ENCODE measurements around the gene SLC35E3. TPM values are rescaled to one million over a fixed set of nuclear protein-coding genes. Genes with fewer than 3 reads are reported as not detected.
"Not testable (repeated sequence)": the region's sequence is repeated elsewhere in the genome, so short reads cannot be mapped to it uniquely, and the experiment has no call there.

Gene SLC35E3
- total RNA-seq, 2 experiments from 2014 or later, result 2.8 to 3.1 TPM

DNA sequence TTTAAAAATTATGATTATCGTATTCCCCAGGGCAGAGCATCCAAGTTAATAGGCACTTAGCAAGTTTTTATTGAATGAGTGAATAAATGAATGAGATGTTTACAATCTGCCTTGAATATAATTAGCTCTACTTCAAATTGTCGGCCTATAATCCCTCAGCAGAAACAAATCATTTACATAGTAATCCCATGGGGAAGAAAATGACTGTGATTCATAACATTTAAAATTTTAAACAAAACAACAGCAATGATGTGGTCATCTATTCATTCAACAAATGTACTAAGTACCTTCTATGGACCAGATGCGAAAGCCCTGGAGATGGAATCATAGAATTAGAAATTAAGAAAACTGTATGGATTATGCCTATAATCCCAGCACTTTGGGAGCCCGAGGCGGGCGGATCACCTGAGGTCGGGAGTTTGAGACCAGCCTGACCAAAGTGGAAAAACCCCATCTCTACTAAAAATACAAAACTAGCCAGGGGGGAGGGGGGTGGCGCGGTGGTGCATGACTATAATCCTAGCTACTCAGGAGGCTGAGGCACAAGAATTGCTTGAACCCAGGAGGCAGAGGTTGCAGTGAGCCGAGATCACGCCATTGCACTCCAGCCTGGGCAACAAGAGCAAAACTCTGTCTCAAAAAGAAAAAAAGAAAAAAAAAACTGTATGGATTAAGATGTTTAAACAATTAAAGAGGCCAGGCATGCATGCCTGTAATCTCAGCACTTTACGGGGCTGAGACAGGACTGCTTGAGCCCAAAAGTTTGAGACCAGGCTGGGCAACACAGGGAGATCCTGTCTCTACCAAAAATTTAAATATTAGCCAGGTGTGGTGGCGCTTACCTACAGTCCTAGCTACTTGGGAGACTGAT is 44.3 kb downstream of the SLC35E3 start:
- no peaks in the 10 kb centered on the region for H3K36me3 Mint-ChIP-seq (ENCODE audit: low read depth)
- no peaks in the 10 kb centered on the region for H3K4me1 Mint-ChIP-seq (ENCODE audit: low read depth)
- H3K4me3 Mint-ChIP-seq, result no peak overlapping the region
- H3K9me3 Mint-ChIP-seq, result no peaks in the 10 kb centered on the region
- intact Hi-C loops (cut with micrococcal nuclease), result loop anchor here (5.0 kb wide), 1 partner anchor 458 kb away; the partner anchor contains the start of gene MDM1
- CTCF ChIA-PET, result no interaction called here
- no peaks in the 10 kb centered on the region for H3K27me3 Mint-ChIP-seq (ENCODE audit: low read depth)
- no peak for DNase-seq
- no peak overlapping the region for H3K27ac Mint-ChIP-seq

DNA sequence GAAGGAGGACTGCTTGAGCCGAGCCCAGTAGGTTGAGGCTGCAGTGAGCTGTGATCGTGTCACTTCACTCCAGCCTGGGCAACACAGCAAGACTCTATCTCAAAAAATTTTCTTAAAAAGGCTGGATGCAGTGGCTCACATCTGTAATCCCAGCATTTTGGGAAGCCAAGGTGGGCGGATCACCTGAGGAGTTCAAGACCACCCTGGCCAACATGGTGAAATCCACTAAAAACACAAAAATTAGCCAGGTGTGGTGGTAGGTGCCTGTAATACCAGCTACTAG is 44.9 kb downstream of the SLC35E3 start:
- intact Hi-C loops (cut with micrococcal nuclease), result loop anchor here (5.0 kb wide), 1 partner anchor 459 kb away; the partner anchor contains the start of gene MDM1
- no peaks in the 10 kb centered on the region for H3K9me3 Mint-ChIP-seq
- no peak overlapping the region for H3K27ac Mint-ChIP-seq
- H3K36me3 Mint-ChIP-seq (ENCODE audit: low read depth), result no peaks in the 10 kb centered on the region
- H3K4me1 Mint-ChIP-seq (ENCODE audit: low read depth), result no peaks in the 10 kb centered on the region
- H3K27me3 Mint-ChIP-seq (ENCODE audit: low read depth), result no peaks in the 10 kb centered on the region
- no peak for DNase-seq
- no peak overlapping the region for H3K4me3 Mint-ChIP-seq
- CTCF ChIA-PET, result no interaction called here

DNA sequence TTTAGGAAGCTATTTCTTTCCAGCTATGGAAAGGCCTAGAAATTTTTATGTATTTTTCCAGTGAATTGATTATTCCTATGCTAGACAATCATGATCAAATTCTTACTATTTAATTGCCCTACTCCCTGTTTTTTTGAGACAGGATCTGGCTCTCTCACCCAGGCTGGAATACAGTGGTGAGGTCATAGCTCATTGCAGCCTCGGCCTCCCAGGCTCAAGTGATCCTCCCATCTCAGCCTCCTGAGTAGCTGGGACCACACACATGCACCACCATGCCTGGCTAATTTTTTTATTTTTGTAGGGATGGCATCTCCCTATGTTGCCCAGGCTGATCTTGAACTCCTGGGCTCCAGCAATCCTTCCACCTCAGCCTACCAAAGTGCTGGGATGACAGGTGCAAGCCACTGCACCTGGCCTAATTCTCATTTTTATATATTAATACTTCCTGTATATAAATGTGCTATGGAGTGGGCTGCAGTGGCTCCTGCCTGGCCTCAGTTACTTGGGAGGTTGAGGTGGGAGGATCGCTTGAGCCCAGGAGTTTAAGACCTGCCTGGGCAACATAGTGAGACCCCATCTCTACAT is 46.0 kb downstream of the SLC35E3 start:
- H3K36me3 Mint-ChIP-seq (ENCODE audit: low read depth), result no peaks in the 10 kb centered on the region
- H3K4me1 Mint-ChIP-seq (ENCODE audit: low read depth), result no peaks in the 10 kb centered on the region
- H3K9me3 Mint-ChIP-seq, result no peaks in the 10 kb centered on the region
- CTCF ChIA-PET, result no interaction called here
- no peak overlapping the region for H3K4me3 Mint-ChIP-seq
- H3K27me3 Mint-ChIP-seq (ENCODE audit: low read depth), result no peaks in the 10 kb centered on the region
- intact Hi-C loops (cut with micrococcal nuclease), result loop anchor here (5.0 kb wide), 1 partner anchor 460 kb away; the partner anchor contains the start of gene MDM1
- no peak overlapping the region for H3K27ac Mint-ChIP-seq
- DNase-seq, result no peak

DNA sequence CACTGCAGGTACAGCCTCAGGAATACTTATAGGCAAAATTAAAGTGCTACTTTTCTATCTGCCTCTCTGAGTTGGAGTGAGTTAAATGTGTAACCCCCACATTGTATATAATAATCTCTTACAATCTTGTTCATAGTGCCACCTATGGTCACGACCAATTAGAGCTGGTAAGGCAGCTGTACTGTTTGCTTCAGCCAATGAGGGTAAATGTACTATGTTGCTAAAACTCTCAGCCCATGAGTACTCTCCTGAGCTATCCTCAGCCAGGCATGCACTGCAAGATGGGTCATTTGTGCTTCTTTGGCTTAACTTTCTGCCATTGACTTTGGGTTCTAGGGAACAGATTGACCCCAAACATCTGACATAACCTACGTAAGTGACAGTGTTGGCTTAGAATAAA is 47.0 kb downstream of the SLC35E3 start:
- Mint-ChIP-seq H3K27me3 (ENCODE audit: low read depth) (no peaks in the 10 kb centered on the region), H3K36me3 (ENCODE audit: low read depth) (no peaks in the 10 kb centered on the region), H3K9me3 (no peaks in the 10 kb centered on the region), H3K4me3 (no peak overlapping the region), H3K27ac (no peak overlapping the region), H3K4me1 (ENCODE audit: low read depth) (no peaks in the 10 kb centered on the region)
- intact Hi-C loops (cut with micrococcal nuclease), result loop anchor here (5.0 kb wide), 1 partner anchor 461 kb away; the partner anchor contains the start of gene MDM1
- DNase-seq, result peak; percentile 37
- CTCF ChIA-PET, result interaction anchor here (0.7 kb wide), 1 partner anchor 431 kb away, joined by 4 read pairs; no protein-coding TSS in a partner anchor

DNA sequence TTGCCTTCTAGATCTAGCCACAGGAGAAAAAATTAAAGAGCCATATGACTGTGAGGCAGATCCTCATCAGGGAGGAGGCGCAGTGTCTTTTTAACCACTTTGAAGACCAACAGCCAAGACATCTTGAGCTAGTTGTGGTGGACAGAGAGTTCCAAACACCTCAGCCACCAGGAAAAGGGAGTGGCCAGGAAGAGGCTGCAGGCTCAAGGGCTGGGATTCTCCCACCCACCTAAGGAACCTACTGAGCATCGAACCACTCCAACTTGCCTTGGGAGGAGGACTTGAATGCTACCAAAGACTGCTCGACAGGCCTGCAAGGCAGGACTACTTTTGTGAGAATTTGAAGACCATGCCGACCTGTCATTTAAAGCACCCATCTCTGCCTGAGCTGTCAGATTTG is 47.5 kb downstream of the SLC35E3 start:
- Mint-ChIP-seq H3K4me1 (ENCODE audit: low read depth) (no peaks in the 10 kb centered on the region), H3K9me3 (no peaks in the 10 kb centered on the region), H3K27me3 (ENCODE audit: low read depth) (no peaks in the 10 kb centered on the region), H3K27ac (no peak overlapping the region), H3K36me3 (ENCODE audit: low read depth) (no peaks in the 10 kb centered on the region), H3K4me3 (no peak overlapping the region)
- DNase-seq, result no peak
- CTCF ChIA-PET, result interaction anchor here (0.7 kb wide), 1 partner anchor 431 kb away, joined by 4 read pairs; no protein-coding TSS in a partner anchor
- intact Hi-C loops (cut with micrococcal nuclease), result loop anchor here (5.0 kb wide), 1 partner anchor 461 kb away; the partner anchor contains the start of gene MDM1

DNA sequence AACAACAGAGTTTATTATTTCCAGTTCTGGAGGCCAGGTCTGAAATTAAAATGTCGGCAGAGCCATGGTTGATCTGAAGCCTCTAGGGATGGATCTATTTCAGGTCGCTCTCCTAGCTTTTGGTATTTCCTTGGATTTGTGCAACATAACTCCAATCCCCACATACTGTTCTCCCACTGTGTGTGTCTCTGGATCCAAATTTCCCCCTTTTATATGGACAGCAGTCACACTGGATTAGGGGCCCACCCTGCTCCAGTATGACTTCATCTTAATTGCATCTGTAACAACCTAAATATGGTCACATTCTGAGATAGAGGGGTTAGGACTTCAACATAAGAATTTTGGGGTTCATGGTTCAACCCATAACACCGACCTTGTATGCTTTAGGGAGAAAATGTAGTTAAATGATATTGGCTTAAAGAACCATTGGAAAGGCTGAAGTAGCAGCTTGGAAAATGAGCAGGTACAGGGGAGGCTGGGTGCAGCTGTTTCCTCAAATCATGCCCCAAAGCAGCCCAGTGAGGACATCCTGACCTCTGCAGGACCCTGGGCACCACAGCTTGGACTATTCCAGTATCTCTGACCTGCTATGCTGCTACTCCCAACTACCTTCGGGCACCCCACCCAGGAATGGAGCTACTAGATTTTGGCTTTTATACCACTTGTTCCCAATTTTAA is 48.1 kb downstream of the SLC35E3 start:
- intact Hi-C loops (cut with micrococcal nuclease), result loop anchor here (5.0 kb wide), 1 partner anchor 462 kb away; the partner anchor contains the start of gene MDM1
- no peaks in the 10 kb centered on the region for H3K27me3 Mint-ChIP-seq (ENCODE audit: low read depth)
- CTCF ChIA-PET, result interaction anchor here (0.7 kb wide), 1 partner anchor 432 kb away, joined by 4 read pairs; no protein-coding TSS in a partner anchor

DNA sequence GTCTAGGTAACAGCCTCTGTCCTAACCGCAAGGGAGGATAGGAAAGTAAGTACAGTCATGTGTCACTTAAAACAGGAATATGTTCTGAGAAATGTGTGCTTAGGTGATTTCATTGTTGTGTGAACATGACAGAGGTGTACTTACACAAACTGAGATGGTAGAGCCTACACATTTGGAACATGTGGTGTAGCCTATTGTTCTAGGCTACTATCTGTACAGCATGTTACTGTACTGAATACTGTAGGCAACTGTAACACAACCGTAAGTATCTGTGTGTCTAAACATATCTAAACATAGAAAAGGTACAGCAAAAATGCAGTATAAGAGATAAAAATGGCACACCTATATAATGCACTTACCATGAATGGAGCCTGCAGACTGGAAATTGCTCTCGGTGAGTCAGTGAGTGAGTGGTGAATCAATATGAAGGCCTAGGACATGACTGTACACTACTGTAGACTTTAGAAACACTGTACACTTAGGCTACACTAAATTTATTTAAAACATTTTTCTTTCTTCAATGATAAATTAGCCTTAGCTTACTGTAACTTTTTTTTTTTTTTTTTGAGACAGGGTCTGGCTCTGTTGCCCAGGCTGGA is 48.8 kb downstream of the SLC35E3 start:
- no peak for DNase-seq
- Mint-ChIP-seq H3K4me1 (ENCODE audit: low read depth) (no peaks in the 10 kb centered on the region), H3K4me3 (no peak overlapping the region), H3K27me3 (ENCODE audit: low read depth) (no peaks in the 10 kb centered on the region), H3K27ac (no peak overlapping the region), H3K9me3 (no peaks in the 10 kb centered on the region), H3K36me3 (ENCODE audit: low read depth) (no peaks in the 10 kb centered on the region)
- CTCF ChIA-PET, result interaction anchor here (0.7 kb wide), 1 partner anchor 277 kb away, joined by 6 read pairs; no protein-coding TSS in a partner anchor
- intact Hi-C loops (cut with micrococcal nuclease), result loop anchor here (5.0 kb wide), 1 partner anchor 462 kb away; the partner anchor contains the start of gene MDM1

More for the DNA sequence above, 48.1 kb downstream of the SLC35E3 start:
- H3K9me3 Mint-ChIP-seq, result no peaks in the 10 kb centered on the region
- no peaks in the 10 kb centered on the region for H3K4me1 Mint-ChIP-seq (ENCODE audit: low read depth)
- no peak overlapping the region for H3K4me3 Mint-ChIP-seq
- no peak for DNase-seq
- H3K36me3 Mint-ChIP-seq (ENCODE audit: low read depth), result no peaks in the 10 kb centered on the region
- no peak overlapping the region for H3K27ac Mint-ChIP-seq

DNA sequence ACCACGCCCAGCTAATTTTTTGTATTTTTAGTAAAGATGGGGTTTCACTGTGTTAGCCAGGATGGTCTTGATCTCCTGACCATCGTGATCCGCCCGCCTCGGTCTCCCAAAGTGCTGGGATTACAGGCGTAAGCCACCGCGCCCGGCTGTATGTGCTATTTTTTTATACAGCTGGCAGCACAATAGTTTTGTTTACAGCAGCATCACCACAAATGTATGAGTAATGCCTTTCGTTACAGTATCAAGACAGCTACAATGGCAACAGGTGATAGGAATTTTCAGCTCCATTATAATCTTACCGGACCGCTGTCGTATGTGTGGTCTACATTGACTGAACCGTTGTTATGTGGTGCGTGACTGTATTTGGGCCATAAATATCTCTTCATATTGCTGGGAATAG is 50.4 kb downstream of the SLC35E3 start:
- CTCF ChIA-PET, result interaction anchor here (1.1 kb wide), 1 partner anchor 81 kb away, joined by 3 read pairs; no protein-coding TSS in a partner anchor

DNA sequence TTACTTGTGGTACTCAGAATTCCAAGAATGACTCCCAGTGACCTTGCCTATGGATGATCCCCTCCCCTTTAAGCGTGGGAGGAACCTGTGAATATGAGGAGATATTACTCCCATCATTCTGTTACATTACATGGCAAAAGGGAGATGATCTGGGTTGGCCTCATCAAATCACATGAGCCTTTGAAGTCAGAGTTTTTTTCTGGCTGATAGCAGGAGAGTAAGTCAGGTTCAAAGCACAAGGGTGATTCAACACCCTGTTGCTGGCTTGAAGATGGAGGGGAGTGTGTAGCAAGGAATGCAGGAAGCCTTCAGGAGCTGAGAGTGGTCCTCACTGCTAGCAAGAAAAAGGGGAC is 52.9 kb downstream of the SLC35E3 start:
- Mint-ChIP-seq H3K36me3 (ENCODE audit: low read depth) (no peaks in the 10 kb centered on the region), H3K9me3 (no peaks in the 10 kb centered on the region), H3K4me1 (ENCODE audit: low read depth) (no peaks in the 10 kb centered on the region), H3K4me3 (no peak overlapping the region), H3K27ac (no peak overlapping the region), H3K27me3 (ENCODE audit: low read depth) (no peaks in the 10 kb centered on the region)
- CTCF ChIA-PET, result no interaction called here
- intact Hi-C loops (cut with micrococcal nuclease), result no loop called here
- no peak for DNase-seq

More for the DNA sequence above, 50.4 kb downstream of the SLC35E3 start:
- no peaks in the 10 kb centered on the region for H3K27me3 Mint-ChIP-seq (ENCODE audit: low read depth)
- no peaks in the 10 kb centered on the region for H3K4me1 Mint-ChIP-seq (ENCODE audit: low read depth)
- no peak overlapping the region for H3K27ac Mint-ChIP-seq
- DNase-seq, result no peak
- no peak overlapping the region for H3K4me3 Mint-ChIP-seq
- H3K36me3 Mint-ChIP-seq (ENCODE audit: low read depth), result no peaks in the 10 kb centered on the region
- H3K9me3 Mint-ChIP-seq, result no peaks in the 10 kb centered on the region
- intact Hi-C loops (cut with micrococcal nuclease), result no loop called here

DNA sequence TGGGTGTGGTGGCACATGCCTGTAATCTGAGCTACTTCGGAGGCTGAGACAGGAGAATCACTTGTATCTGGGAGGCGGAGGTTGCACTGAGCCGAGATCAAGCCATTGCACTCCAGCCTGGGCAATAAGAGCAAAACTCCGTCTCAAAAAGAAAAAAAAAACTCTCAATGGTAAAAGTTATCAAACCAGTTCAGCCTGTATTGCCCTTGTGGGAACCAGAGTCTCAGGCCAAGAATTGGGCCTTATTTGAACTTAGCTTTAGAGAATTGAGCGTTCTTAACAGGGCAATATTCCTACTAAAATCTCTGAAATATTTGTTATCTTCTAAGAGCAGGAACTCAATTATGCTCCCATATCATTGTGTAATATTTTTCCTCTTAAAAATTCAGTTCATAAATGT is 54.3 kb downstream of the SLC35E3 start:
- Mint-ChIP-seq H3K27ac (no peak overlapping the region), H3K4me1 (ENCODE audit: low read depth) (no peaks in the 10 kb centered on the region), H3K9me3 (no peaks in the 10 kb centered on the region), H3K36me3 (ENCODE audit: low read depth) (no peaks in the 10 kb centered on the region), H3K4me3 (no peak overlapping the region), H3K27me3 (ENCODE audit: low read depth) (no peaks in the 10 kb centered on the region)
- CTCF ChIA-PET, result no interaction called here
- DNase-seq, result no peak
- intact Hi-C loops (cut with micrococcal nuclease), result no loop called here

DNA sequence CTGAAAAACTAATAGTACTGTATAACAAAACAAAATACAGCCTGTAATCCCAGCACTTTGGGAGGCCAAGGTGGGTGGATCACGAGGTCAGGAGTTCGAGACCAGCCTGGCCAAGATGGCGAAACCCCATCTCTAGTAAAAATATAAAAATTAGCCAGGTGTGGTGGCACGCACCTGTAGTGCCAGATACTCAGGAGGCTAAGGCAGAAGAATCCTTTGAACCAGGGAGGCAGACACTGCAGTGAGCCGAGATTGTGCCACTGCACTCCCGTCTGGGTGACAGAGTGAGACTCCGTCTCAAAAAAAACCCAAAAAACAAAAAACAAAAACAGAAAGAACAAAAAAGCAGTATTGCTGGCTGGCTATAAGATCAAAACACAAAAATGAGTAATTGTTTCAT is 55.1 kb downstream of the SLC35E3 start:
- intact Hi-C loops (cut with micrococcal nuclease); H3K27ac Mint-ChIP-seq; H3K36me3 Mint-ChIP-seq (ENCODE audit: low read depth); CTCF ChIA-PET; H3K9me3 Mint-ChIP-seq; DNase-seq; H3K4me1 Mint-ChIP-seq (ENCODE audit: low read depth); H3K4me3 Mint-ChIP-seq; H3K27me3 Mint-ChIP-seq (ENCODE audit: low read depth): not testable (repeated sequence)

DNA sequence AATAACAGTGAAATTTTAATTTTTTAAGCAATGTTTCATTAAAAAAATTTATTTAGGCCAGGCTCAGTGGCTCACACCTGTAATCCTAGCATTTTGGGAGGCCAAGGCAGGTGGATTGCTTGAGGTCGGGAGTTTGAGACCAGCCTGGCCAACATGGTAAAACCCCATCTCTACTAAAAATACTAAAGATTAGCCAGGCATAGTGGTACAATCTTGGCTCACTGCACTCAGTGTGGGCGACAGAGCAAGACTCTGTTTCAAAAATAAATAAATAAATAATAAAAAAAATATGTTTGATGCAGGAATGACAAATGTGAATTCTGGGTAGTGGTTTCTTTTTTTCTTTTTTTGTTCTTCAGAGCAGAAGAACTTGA is 56.4 kb downstream of the SLC35E3 start:
- H3K27me3 Mint-ChIP-seq (ENCODE audit: low read depth); CTCF ChIA-PET; H3K4me1 Mint-ChIP-seq (ENCODE audit: low read depth); H3K4me3 Mint-ChIP-seq; H3K27ac Mint-ChIP-seq; DNase-seq; intact Hi-C loops (cut with micrococcal nuclease); H3K36me3 Mint-ChIP-seq (ENCODE audit: low read depth); H3K9me3 Mint-ChIP-seq: not testable (repeated sequence)

Measured in activated naive CD4-positive, alpha-beta T cell treated with anti-CD3 and anti-CD28 coated beads for 36 hours (primary cell).